ENCODE measurements around the gene MXD4. TPM values are rescaled to one million over a fixed set of nuclear protein-coding genes. Genes with fewer than 3 reads are reported as not detected.

Gene MXD4
- total RNA-seq, 1 donor = 56.8 TPM

DNA sequence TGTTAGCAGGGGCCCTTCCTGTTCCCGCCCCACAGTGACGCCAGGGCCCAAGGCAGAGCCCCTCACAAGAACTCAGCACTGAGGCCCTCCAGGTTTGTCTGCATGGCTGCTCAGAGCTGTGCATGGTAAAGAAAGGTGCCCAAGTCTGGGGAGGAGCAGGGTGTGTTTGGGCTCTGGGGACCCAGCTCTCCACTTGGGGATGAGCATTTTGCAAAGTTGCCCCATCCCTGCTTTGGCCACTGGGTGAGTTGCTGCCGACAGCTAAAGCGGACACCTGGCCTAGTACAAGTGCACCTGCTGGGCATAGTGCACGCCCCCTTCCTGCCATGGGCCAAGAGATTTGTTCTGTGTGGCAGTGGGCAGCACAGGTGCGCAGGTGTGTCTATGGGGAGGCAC lies 2.0 kb upstream of the MXD4 start:
- Histone ChIP-seq H2AFZ (ENCODE audit: low read length) (no peak overlapping the region), H3K27me3 (ENCODE audit: insufficient read depth, low read length) (no peaks in the 10 kb centered on the region), H4K20me1 (ENCODE audit: insufficient read depth, low read length) (peaks cover 17% of the 10 kb centered on the region), H3K4me3 (ENCODE audit: insufficient read depth, low read length) (no peak overlapping the region), H3K9me3 (ENCODE audit: low read depth, low read length) (no peaks in the 10 kb centered on the region), H3K4me1 (ENCODE audit: insufficient read depth, low read length) (peaks cover 24% of the 10 kb centered on the region), H3K4me2 (ENCODE audit: insufficient read depth, low read length) (no peak overlapping the region), H3K27ac (ENCODE audit: low read depth, low read length) (no peak overlapping the region), H3K79me2 (ENCODE audit: insufficient read depth, low read length) (peaks cover 24% of the 10 kb centered on the region), H3K36me3 (ENCODE audit: insufficient read depth, low read length) (no peaks in the 10 kb centered on the region)
- TF ChIP-seq, protein P1, sequence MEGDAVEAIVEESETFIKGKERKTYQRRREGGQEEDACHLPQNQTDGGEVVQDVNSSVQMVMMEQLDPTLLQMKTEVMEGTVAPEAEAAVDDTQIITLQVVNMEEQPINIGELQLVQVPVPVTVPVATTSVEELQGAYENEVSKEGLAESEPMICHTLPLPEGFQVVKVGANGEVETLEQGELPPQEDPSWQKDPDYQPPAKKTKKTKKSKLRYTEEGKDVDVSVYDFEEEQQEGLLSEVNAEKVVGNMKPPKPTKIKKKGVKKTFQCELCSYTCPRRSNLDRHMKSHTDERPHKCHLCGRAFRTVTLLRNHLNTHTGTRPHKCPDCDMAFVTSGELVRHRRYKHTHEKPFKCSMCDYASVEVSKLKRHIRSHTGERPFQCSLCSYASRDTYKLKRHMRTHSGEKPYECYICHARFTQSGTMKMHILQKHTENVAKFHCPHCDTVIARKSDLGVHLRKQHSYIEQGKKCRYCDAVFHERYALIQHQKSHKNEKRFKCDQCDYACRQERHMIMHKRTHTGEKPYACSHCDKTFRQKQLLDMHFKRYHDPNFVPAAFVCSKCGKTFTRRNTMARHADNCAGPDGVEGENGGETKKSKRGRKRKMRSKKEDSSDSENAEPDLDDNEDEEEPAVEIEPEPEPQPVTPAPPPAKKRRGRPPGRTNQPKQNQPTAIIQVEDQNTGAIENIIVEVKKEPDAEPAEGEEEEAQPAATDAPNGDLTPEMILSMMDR (IDR thresholded peaks at IDR 0.05; ENCODE audit: extremely low read depth, low read depth, low read length) = no peak
- no peak for DNase-seq (ENCODE audit: insufficient read length, low spot score, missing footprints)

DNA sequence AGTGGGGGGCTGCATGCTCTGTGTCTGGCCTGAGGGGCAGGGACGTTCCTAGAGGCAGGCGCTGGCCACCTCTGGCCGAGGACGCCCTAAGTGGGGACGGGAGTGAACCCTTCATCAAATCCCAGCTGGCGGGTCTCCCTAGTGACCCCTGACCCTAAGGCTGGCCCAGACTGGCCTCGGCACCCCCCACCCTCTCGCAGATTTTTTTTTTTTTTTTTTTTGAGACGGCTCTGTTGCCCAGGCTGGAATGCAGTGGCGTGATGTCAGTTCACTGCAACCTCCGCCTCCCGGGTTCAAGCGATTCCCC lies 988 bp upstream of the MXD4 start:
- Histone ChIP-seq H3K9me3 (ENCODE audit: low read depth, low read length) (no peaks in the 10 kb centered on the region), H3K27ac (ENCODE audit: low read depth, low read length) (peak overlapping the region; percentile 75), H3K4me2 (ENCODE audit: insufficient read depth, low read length) (peak overlapping the region; percentile 91), H3K4me1 (ENCODE audit: insufficient read depth, low read length) (peaks cover 24% of the 10 kb centered on the region), H3K4me3 (ENCODE audit: insufficient read depth, low read length) (peak overlapping the region; percentile 78), H3K36me3 (ENCODE audit: insufficient read depth, low read length) (no peaks in the 10 kb centered on the region), H2AFZ (ENCODE audit: low read length) (peak overlapping the region; percentile 68), H3K27me3 (ENCODE audit: insufficient read depth, low read length) (no peaks in the 10 kb centered on the region), H3K79me2 (ENCODE audit: insufficient read depth, low read length) (peaks cover 34% of the 10 kb centered on the region), H4K20me1 (ENCODE audit: insufficient read depth, low read length) (peaks cover 27% of the 10 kb centered on the region)
- TF ChIP-seq, protein P1 (IDR thresholded peaks at IDR 0.05; ENCODE audit: extremely low read depth, low read depth, low read length) = no peak
- no peak for DNase-seq (ENCODE audit: insufficient read length, low spot score, missing footprints)

DNA sequence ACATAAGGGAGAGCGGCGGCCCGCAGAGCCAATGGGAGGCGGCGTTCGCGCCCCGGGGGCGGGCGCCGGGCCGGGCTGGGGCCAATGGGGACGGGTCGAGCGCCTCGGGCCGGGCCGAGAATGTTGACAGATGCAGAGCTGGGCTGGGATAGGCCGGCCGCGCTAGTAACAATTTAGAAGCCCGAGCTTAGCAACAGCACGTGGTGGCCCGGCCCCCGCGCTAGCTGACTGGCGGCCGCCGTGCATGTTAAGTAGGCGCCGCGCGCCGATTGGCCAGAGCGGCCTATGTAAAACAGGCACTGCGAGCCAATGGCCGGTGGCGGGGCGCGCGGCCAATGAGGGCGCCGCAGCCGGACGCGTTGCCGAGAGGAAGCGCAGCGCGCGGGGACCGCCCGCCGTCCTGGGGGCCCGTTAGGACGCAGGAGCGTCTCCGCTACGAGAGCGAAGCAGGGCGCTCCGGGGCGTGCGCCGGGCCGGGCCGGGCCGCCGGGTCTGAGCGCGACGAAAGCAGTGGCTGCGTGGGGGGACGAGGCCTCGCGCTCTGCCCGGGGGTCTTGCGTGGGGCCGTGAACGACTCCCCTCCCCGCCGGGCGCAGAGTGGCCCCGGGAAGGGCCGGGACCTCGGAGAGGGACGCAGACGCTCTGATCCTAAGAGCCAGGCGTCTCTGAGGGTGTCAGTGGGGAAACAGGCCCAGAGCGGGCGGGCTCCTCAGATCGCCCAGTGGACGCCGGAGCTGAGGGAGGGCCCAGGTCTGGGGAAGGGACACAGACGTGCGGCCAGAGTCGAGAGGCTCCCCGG lies 435 bp upstream of the MXD4 start:
- Histone ChIP-seq H4K20me1 (ENCODE audit: insufficient read depth, low read length) (peaks cover 32% of the 10 kb centered on the region), H3K4me1 (ENCODE audit: insufficient read depth, low read length) (peaks cover 24% of the 10 kb centered on the region), H3K4me2 (ENCODE audit: insufficient read depth, low read length) (peak overlapping the region; percentile 91), H3K4me3 (ENCODE audit: insufficient read depth, low read length) (peak overlapping the region; percentile 87), H2AFZ (ENCODE audit: low read length) (peak overlapping the region; percentile 68), H3K9me3 (ENCODE audit: low read depth, low read length) (no peaks in the 10 kb centered on the region), H3K79me2 (ENCODE audit: insufficient read depth, low read length) (peaks cover 40% of the 10 kb centered on the region), H3K27me3 (ENCODE audit: insufficient read depth, low read length) (no peaks in the 10 kb centered on the region), H3K36me3 (ENCODE audit: insufficient read depth, low read length) (no peaks in the 10 kb centered on the region), H3K27ac (ENCODE audit: low read depth, low read length) (peak overlapping the region; percentile 75)
- TF ChIP-seq, protein P1 (IDR thresholded peaks at IDR 0.05; ENCODE audit: extremely low read depth, low read depth, low read length) = no peak
- peak; percentile 100 for DNase-seq (ENCODE audit: insufficient read length, low spot score, missing footprints)

DNA sequence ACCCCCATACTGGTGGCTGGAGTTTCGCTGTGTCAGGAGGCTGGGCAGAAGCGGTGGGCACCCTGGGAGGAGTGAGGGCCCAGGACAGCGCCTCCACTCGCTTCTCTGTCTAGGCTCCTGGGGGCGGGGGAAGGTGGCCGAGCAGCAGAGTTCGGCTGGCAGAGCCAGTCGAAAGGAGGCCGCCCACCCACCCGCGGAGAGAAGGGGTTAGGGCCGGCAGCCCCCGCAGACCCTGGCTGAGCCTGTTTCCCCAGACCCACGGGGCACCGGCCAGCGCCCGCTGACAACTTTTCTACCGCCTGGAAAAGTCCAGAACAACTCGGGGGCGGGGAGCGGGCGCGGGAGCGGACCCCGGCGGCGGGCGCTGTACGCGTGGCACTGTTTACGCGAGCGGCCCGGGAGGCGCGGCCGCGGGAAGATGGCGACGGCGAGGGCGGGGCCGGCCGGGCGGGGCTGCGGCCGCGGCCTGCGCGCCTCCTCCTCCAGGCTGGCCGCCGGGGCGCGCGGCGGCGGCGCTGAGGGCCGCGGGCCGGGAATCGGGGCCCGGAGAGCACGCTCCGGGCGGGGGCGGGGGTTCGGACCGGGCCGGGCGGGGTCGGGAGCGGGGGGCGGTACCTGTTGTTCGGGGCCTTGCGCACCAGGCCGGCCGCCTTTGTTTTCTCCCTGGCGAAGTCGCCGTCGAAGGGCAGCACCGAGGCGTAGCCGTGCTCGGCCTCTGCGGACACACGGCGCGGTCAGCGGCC lies 628 bp downstream of the MXD4 start:
- Histone ChIP-seq H2AFZ (ENCODE audit: low read length) (no peak overlapping the region), H3K79me2 (ENCODE audit: insufficient read depth, low read length) (peaks cover 49% of the 10 kb centered on the region), H3K36me3 (ENCODE audit: insufficient read depth, low read length) (peaks cover 5% of the 10 kb centered on the region), H3K27ac (ENCODE audit: low read depth, low read length) (peak overlapping the region; percentile 48), H3K4me1 (ENCODE audit: insufficient read depth, low read length) (peaks cover 31% of the 10 kb centered on the region), H3K4me2 (ENCODE audit: insufficient read depth, low read length) (peak overlapping the region; percentile 93), H3K9me3 (ENCODE audit: low read depth, low read length) (no peaks in the 10 kb centered on the region), H3K27me3 (ENCODE audit: insufficient read depth, low read length) (no peaks in the 10 kb centered on the region), H3K4me3 (ENCODE audit: insufficient read depth, low read length) (peak overlapping the region; percentile 87), H4K20me1 (ENCODE audit: insufficient read depth, low read length) (peaks cover 43% of the 10 kb centered on the region)
- DNase-seq (ENCODE audit: insufficient read length, low spot score, missing footprints) = peak; percentile 98
- TF ChIP-seq, protein P1 (IDR thresholded peaks at IDR 0.05; ENCODE audit: extremely low read depth, low read depth, low read length) = no peak

Measured in osteoblast (primary cell).